CD4-positive, alpha-beta T cell treated with Interleukin-2 at 100 ng/mL for 4 hours (primary cell): ENCODE measurements around the gene COG7.
"Not testable (repeated sequence)": the region's sequence is repeated elsewhere in the genome, so short reads cannot be mapped to it uniquely, and the experiment has no call there.

Experiments used
- DNase-seq: peaks from one replicate; pipeline ENCODE4 v3.0.0-alpha.2; 2020; ENCODE audit warnings: low spot score

The COG7 gene

DNA sequence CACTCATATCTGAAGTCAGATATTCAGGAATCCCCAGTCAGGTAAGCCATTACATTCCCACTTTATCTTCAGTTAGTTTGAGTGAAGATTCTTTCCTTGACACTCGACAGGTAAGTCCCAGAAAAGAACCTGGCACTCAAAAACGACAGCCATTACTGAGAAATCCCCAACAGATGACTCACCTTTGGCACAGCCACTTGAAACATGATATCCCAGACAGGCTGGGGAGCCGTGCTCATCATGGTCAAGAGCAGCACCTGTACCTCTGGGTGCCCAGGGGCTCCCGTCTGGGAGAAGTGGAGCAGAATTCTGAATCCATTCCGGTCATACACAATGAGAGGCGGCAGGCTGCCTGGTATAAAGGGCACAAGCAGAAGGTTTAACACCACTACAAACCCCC is 16.8 kb upstream of the COG7 start:
- no peak for DNase-seq

DNA sequence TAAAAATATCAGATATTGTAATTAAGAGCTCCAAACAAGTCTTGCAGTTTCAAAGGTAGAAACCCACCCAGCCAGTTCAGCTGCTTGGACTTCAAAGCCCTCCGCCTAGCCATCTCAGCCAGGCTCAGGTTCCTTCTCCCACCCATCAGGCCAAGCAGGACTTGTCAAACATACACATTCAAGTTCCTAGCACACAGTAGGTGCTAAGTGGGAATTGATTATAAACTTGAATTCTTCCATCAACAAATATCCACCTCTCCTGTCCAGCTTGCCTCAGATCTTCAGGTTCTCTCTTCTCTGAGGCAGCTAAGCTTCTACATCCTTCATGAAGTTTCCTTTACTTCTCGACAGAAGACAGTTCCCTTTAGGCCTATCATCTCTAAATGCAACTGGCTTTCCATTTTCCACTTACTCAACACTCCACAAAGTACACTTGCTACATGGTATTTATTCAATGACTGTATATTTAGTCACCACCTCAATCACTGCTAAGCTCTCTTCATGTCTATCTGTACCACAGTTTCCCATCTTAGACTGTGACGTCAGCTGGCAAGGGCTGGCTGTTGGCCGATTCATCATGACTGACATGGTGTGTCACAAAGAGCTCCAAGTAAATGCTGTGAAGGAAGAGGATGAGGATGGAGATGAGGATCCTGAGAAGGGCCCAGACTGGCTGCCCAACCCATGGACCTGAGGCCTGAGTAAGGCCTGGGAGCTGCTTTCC is 13.3 kb upstream of the COG7 start:
- DNase-seq, result no peak

DNA sequence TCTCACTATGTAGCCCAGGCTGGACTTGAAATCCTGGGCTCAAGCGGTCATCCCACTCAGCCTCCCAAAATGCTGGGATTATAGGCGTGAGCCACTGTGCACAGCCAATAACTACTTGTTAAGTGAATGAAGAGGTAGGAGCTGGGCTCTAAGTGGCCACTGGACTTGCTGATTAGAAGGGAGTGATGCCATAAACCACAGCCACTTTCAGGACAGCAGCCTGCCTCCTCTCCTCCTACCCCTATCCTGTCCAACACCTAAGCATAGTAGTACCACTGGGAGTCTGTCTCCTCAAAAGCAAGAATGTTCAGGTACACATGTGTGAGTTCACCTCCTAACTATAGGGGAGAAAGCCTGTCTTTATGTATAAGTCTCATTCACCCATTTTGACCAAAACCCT is 12.2 kb upstream of the COG7 start:
- DNase-seq, result no peak

DNA sequence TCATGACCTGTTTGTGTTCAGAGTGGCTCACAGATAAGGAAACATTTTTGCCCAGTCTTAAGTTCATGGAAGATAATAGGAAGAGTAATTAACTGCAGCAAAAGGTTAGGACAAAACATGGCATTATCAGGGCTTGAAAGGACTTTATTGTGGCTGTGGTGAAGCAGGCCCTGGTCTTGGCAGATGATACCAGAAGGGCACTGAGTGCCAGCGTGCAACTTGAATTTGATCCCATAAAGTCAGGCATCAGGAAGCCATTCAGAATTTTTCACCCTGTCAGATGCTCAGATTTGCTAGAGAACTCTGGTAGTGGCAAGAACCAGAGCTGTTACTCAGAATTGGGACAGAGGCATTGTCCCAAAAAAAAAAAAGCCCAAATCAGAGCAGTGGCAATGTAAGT is 11.2 kb upstream of the COG7 start:
- DNase-seq, result no peak

DNA sequence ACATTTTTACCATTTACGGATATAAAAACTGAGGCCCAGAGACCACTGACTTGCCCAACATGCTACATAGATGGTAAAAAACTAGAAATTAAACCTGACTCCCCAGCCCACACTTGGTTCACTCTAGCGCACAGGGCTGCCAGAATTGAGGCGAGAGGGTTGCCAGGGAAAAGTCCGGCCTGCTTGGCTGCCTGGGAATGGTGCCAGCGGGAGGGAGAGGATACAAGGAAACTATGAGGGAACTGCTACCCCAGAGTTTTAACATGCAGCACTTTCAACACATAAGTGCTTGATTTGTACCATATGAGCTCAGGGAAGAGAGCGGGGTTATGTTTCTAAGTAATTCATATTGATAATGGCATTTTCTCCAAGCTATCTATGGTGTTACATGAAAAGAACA is 10.0 kb upstream of the COG7 start:
- not testable (repeated sequence) for DNase-seq

DNA sequence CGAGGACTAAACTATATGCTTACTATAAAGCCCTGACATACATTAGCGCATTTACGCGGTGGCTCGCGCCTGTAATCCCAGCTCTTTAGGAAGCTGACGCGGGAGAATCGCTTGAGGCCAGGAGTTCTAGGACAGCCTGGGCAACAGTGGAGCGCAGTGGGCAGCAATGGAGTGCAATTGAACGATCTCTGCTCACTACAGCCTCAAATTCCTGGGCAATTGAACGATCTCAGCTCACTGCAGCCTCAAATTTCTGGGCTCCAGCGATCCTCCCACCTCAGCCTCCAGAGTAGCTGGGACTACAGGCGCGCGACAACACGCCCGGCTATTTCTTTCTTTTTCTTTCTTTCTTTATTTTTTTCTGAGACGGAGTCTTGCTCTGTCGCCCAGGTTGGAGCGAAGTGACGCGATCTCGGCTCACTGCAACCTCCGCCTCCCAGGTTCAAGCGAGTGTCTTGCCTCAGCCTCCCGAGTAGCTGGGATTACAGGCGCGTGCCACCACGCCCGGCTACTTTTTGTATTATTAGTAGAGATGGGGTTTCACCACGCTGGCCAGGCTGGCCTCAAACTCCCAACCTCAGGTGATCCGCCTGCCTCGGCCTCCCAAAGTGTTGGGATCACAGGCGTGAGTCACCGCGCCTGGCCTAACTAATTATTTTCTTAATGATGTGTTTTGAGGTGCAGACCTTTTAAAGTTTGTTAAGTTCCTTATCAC is 506 bp upstream of the COG7 start:
- DNase-seq, result no peak

DNA sequence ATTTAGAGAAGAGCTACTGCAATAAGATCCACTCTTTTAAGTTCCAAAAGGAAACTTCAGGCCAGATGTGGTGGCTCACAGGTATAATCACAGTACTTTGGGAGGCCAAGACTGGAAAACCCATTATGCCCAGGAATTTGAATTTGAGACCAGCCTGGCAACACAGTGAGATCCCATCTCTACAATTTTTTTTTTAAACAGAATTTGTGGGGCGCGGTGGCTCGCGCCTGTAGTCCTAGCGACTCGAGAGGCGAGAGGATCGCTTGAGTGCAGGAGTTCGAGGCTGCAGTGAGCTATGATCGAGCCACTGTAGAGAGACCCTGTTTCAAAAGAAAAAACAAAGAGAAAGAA is 793 bp downstream of the COG7 start:
- no peak for DNase-seq

DNA sequence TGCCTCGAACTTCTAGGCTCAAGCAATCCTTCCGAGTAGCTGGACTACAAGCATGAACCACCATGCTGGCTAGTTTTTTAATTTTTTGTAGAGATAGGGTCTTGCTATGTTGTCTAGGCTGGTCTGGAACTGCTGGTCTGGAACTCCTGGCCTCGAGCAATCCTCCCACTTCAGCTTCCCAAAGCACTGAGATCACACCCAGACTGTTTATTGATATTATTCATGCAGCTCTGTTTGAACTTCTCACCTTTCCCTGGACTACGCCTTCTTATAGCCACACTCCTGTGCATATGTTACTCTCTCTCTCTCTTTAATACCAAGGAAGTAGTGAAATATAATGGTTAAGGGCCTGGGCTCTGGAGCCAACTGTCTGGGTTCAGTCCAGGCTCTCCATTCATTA is 4.6 kb downstream of the COG7 start:
- DNase-seq, result no peak

DNA sequence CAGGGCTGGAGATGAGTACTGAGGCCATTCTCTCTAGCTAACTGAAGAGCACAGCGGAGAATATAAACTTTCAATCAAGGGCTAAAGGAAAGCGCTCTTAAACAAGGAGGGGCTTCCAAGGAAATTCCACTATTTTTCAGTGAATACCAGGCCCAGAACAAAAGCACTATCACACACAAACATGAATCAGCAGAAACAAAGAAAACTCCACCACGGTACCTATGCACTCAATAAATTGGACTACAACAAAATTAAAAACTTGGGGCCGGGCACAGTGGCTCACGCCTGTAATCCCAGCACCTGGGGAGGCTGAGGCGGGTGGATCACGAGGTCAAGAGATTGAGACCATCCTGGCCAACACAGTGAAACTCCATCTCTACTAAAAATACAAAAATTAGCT is 15.4 kb downstream of the COG7 start:
- not testable (repeated sequence) for DNase-seq

DNA sequence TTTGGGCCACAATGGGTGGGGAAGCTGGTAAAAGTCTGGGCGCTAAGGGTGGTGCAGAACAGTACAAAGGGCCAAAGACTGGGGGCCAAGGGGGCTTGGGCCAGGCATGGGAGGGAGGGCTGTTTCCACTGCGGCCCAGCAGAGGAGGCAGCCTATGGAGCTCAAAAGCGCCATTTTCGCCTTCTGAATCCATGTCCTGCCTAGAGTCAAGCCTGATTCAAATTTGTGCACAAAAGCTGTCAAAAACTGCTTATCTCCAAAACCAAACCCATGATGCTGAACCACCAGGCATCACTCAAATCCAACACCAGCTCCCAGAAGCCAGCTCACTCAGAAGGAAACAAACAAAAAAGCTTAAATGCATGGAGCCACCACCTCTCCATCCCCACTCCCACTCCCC is 16.0 kb downstream of the COG7 start:
- DNase-seq, result no peak

DNA sequence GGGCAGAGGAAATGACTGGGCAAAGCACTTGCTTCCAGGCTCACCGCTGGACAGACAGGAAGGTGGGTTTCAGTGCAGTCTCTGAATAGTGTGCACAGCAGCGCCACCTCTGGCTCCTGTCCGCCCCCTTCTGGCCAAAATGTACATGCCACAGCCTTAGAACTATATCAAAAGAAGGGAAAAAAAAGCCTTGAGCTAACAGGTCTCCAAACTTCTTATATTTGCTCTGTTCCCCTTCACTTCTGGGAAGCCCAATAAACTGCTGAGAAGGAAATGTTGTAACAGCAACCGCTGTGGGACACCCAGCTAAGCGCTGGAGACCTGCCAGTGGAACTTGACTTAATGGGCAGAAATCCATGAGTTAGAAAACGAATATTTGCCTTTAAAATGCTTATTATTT is 17.5 kb downstream of the COG7 start:
- peak; percentile 68 for DNase-seq

DNA sequence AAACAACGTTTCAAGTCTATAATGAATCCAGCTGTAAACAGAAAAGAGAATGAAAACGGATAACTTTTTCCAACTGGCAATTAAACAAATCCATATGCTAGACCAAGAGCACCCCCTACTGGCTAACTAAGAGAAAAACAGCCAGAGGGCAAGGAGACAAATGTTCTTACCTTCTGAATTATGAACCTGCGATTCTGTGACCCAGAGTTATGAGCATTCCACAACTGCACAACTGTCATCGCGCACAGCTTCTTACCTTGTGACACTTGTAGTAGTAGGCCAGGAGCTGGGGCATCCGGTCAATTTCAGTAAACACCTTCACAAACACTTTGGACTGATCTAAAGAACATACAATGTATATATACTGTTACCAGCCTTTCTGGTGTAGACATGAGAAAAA is 18.6 kb downstream of the COG7 start:
- peak; percentile 67 for DNase-seq

DNA sequence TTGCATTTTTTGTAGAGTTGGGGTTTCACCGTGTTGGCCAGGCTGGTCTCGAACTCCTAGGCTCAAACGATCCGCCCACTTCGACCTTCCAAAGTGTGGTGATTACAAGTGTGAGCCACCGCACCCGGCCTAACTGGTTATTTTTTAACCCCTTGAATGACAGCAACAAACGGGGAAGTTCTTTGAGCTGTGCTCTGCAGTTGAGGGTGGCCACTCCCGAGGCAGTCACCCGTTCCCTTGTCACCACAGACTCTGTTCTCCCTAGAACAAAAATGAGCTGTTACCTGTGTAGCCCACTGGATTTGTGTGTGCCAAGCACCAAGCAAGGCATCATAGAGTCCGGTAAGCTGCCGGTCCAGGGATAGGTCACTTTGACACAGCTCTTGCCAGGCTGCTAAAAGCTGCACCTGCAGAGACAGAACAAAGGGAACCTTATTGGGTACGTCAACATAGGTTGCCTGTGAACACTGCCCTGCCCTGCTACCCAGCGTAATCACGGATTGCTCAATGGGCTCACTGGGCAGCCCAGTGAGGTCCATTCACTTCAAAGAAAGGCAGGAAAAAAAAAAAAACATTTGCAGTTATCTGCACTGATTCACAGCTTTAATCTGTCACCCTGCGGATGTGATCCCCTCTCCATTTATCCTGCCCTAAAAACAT is 19.6 kb downstream of the COG7 start:
- DNase-seq, result no peak

DNA sequence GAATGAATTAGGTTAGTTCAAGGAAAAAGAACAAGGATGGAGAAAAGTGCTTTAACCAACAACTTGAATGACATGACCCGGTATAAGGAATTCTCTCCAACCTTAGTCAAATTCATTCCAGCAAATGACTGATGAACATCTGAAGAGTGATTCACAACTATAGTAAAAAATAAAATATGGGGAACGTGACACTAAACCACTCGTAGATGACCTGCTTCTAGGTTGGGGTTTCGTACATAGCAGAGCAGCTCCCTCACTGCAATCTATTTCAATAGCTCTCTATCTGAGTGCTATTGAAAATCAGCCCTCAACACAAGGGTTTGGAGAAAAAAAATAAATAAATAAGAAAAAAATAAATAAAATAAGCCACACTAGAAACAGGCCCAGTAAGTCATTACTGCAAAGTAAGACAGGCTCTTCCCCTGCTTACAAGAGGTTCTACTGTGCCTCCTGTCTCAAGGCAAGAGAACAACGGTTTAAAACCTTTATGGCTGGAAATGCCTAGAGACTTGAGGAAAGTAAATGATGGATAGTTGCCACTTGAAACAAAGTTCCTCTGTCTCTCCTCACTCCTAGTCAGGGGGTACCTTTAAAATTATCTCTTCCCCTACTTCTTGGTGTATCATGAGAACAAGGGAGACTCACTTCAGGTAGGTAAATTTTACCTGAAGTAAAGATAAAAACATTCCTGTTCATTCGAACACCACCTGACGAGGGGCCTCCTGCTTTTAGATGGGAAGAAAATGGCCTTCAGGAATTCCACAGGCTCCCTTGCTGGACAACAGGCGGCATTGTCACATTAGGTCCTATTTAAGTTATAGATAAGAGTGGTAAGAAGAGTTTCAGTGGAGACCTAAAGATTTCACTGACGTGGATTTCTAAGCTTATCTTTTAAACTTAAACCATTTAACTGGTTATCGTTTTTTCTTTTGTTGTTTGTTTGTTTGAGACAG is 20.5 kb downstream of the COG7 start:
- DNase-seq, result no peak

DNA sequence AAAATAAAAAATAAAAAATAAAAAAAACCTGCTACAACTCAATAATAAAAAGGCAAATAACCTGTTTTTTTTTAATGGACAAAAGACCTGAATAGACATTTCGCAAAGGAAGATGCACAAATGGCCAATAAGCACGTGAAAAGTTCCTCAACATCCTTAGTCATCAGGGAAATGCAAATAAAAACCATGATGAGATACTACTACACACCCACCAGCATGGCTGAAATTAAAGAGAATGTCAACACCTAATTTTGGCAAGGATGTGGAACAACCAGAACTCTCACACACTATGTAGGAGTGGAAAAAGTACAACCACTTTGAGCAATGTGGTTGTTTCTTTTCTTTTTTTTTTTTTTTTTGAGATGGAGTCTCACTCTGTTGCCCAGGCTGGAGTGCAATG is 24.6 kb downstream of the COG7 start:
- no peak for DNase-seq

DNA sequence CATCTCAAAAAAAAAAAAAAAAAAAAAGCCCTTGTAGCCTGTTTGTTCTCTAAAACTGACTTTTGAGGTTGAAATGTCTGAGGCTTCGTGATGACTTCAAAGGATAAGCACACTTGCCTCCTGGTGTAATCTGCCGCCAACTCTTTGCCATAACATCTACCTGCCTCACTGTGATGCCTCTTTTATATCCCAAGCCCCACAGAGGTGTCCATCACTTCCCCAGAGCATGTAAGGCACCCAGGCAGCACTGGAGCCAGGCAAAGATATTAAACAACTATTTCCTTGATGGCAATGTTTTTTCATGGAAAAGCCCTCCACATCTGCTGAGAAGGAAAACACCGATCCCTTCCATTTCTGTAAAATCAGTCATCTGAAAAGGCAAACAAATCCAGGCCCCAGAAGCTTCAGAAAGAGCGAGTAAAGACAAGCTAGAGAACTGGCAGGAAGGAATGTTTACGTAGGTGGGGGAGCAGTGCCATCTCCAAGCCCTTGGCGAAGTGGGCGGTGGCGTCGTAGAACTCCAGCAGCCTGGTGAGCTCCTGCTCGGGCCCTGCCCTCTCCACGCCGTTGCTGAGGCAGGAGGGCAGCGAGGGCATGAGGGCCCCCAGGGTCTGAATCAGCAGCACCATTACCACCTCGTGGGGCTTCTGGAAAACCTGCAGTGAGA is 28.6 kb downstream of the COG7 start:
- DNase-seq, result no peak

DNA sequence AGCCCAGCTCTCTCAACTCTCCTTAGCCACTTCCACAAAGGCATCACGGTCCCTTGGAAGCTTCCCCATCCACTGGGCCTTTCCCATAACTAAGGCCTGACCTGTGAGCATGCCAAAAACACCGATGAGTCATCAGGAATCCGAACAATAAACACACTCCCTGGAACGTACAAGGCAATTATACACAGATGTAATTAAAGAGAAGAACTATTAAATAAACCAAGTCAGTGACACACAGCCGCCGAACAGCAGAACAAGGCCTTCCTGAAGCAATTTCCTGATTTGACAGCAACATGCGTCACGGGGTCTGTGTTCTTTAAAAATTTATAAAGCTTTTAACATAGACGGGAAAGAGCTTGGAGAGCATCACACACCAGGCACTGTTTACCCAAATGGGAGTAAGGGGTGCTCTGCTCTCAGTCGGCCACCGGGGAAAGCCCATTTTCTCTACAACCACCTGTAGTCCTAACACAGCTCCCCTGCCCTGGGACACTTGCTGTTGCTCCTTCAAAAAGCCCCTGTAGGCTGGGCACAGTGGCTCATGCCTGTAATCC is 29.4 kb downstream of the COG7 start:
- DNase-seq, result no peak

DNA sequence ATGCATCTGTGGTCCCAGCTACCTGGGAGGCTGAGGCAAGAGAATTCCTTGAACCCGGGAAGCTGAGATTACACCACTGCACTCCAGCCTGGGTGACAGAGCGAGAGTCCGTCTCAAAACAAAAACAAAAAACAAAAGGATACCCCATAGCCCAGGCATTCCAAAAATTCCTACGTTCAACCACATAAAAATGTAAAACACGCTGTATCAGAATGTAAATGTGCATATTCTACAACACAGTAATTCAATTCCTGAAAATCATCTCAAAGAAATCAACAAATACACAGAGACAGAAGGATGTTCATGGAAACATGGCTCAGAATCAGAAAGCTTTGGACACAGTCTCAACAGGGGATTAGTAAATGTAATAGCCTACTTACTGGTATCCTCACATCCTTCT is 33.0 kb downstream of the COG7 start:
- DNase-seq, result no peak

DNA sequence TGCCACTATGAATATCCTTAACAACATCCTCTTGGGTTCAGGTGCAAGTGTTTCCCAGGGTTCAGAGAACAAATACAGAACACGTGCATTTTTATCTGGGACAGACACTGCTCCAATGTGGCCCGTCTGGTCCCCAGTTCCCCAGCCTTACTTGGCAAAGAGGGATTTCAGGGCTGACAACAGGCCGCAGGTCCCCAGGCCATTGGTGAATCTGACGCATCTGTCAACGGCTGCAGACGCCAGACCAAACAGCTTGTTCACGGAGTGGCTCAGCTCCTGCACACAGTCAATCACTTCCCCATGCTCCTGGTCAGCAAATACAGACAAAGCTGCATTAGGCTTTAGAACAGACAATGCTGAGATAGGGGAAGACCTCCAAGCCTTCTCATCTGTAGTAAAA is 36.2 kb downstream of the COG7 start:
- no peak for DNase-seq

DNA sequence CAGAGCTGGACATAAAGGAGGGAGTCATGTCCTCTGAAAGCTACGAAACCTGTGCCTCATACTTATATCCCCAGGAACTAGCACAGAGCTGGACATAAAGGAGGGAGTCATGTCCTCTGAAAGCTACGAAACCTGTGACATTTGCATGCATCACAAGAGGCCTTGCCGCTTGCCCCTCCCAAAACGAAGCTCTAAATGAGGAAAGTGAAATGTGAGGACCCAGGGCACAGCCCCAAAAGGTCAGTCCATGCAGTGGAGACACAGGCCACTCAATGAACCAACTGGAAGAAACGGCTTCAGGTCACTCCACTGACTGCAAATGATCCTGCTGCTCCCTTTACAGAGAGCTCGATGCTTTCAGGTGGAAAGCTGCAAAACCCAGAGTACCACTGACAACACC is 38.3 kb downstream of the COG7 start:
- no peak for DNase-seq

DNA sequence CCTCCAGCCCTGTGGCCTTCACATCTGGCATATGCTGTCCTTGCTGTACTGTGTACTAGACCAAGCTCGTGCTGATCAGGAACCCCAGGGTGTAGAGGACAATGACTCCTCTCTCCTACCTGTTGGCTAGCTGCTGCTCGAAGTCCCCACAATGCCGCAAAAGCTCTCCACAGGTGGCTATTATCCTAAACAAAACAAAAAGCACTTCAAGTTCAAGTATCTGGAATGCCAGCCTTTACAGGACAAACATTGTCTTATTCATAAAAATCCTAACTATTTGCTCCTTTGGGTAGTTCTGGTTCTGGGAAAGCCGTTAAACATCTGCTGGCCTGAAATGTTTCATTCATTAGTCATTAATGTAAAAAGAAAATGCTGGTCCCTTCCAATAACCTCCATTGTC is 42.8 kb downstream of the COG7 start:
- DNase-seq, result no peak

DNA sequence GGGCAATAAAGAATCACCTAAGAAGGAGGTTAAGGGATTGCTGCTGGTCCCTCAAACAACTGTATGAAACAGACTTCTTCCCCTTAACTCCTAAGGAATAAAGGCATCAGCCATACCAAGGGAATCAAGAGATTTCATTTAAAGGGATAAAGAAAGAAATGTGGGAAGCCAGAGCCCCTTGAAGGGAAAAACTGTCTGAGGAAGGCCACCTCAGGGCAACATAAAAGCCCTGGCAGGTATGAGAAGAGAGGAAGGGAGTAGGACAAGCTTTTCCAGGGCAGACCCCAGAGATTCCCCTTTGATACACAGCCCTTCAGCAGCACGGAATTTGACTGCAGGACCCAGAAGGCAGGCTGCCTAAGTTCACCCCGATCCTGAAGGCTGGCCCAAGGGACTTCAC is 43.5 kb downstream of the COG7 start:
- no peak for DNase-seq
